K562 (cell line): Measurements from ENCODE around the gene MAML3. TPM values are rescaled to one million over a fixed set of nuclear protein-coding genes. Genes with fewer than 3 reads are reported as not detected.

Experiments used
- ATAC-seq: fragments of 200-7000 bp; cut with Tn5 transposase; 3 replicates; pipeline ENCODE4 v1.9.1; 2020; ENCODE audit warnings: moderate library complexity
- BruUV-seq: library from RNA; stranded (reverse); fragments of 400-500 nt; replicated peaks from 2 replicates; lab custom pipeline; 2021; lab: Mats Ljungman, UMichigan
- CTCF ChIA-PET: fragments of 300-600 bp; formaldehyde crosslinking; extraction: SDS; loops from one replicate; lab custom pipeline; 2021; ENCODE audit warnings: low intra/inter-chr PET ratio; lab: Yijun Ruan, JAX
- POLR2A ChIA-PET: fragments of 300-600, 350-650 bp; sonication (Branson Sonifier 250); formaldehyde crosslinking; extraction: SDS; loops from one replicate; lab custom pipeline; 2021; ENCODE audit warnings: antibody characterized with exemption, inconsistent platforms; lab: Yijun Ruan, JAX
- DNase-seq, 4 experiments: peaks; one replicate each; pipeline versions ENCODE4 v3.0.0 to v3.0.0-alpha.2; 2011 to 2018; ENCODE audit warnings: low spot score in 3 of 4, mixed read lengths in 3 of 4; ENCODE audit errors: extremely low read depth in 1 of 4
- FAIRE-seq: peaks from 2 replicates; lab custom pipeline; 2011; peaks lifted over from hg19 to GRCh38; lab: Jason Lieb, UNC
- H2AFZ ChIP-seq: 2 replicates; pipeline ENCODE4 v1.6.0; 2011; ENCODE audit warnings: low read depth, low read length, control low read depth, inconsistent platforms
- H3K27ac ChIP-seq: fragments of 200-600 bp; 3 replicates; pipeline ENCODE4 v1.8.0; 2011; ENCODE audit warnings: low read depth, mild to moderate bottlenecking, control low read depth, inconsistent platforms, low read length, moderate library complexity, mixed read lengths; ENCODE audit errors: extremely low read depth
- H3K27me3 ChIP-seq, 2 experiments: fragments of 300-600 bp in 1 of 2; 2 replicates in 1 of 2; 3 replicates in 1 of 2; pipeline versions ENCODE4 v1.6.0 to v1.8.0; 2011; ENCODE audit warnings: inconsistent platforms in 2 of 2, low read length in 2 of 2, mild to moderate bottlenecking in 1 of 2, mixed read lengths in 1 of 2, moderate library complexity in 1 of 2; ENCODE audit not compliant: control insufficient read depth in 2 of 2, insufficient read depth in 2 of 2
- H3K36me3 ChIP-seq: fragments of 300-600 bp; 3 replicates; pipeline ENCODE4 v1.8.0; 2011; ENCODE audit warnings: mild to moderate bottlenecking, low read length, inconsistent platforms; ENCODE audit not compliant: control insufficient read depth, insufficient read depth
- H3K4me1 ChIP-seq, 2 experiments: fragments of 200-600 bp in 1 of 2; replicated peaks in 1 of 2; 2 replicates in 1 of 2; 3 replicates in 1 of 2; pipeline versions ENCODE4 v1.5.1 to v1.8.0; 2011; ENCODE audit warnings: inconsistent platforms in 2 of 2, low read length in 2 of 2, mild to moderate bottlenecking in 1 of 2, mixed read lengths in 1 of 2, moderate library complexity in 1 of 2; ENCODE audit not compliant: control insufficient read depth in 2 of 2, insufficient read depth in 2 of 2
- H3K4me2 ChIP-seq: 2 replicates; pipeline ENCODE4 v1.6.1; 2011; ENCODE audit warnings: low read length, control low read depth, inconsistent platforms, mixed read lengths; ENCODE audit not compliant: insufficient read depth
- H3K4me3 ChIP-seq: fragments of 200-600 bp; sonication (generic), shearing (Covaris generic); 2 replicates; pipeline ENCODE4 v1.5.1; 2016; ENCODE audit warnings: control low read depth, inconsistent platforms
- H3K79me2 ChIP-seq: fragments of 200-600 bp; 3 replicates; pipeline ENCODE4 v1.8.0; 2011; ENCODE audit warnings: low read length, inconsistent platforms; ENCODE audit not compliant: control insufficient read depth, insufficient read depth
- H3K9ac ChIP-seq, 2 experiments: 2 replicates each; pipeline versions ENCODE4 v1.6.0 to v1.6.1; 2011; ENCODE audit warnings: low read depth in 2 of 2, low read length in 2 of 2, control low read depth in 1 of 2, inconsistent platforms in 1 of 2, mild to moderate bottlenecking in 1 of 2, mixed read lengths in 1 of 2; ENCODE audit not compliant: insufficient read depth in 1 of 2
- H3K9me1 ChIP-seq: one replicate; pipeline ENCODE4 v1.6.0; 2011; ENCODE audit warnings: inconsistent platforms, mild to moderate bottlenecking, low read length, moderate library complexity; ENCODE audit not compliant: control insufficient read depth, insufficient read depth
- H3K9me3 ChIP-seq: replicated peaks from 2 replicates; pipeline ENCODE4 v1.5.1; 2011; ENCODE audit warnings: low read depth, low read length, inconsistent platforms; ENCODE audit not compliant: control insufficient read depth, insufficient read depth
- H4K20me1 ChIP-seq: replicated peaks from 2 replicates; pipeline ENCODE4 v1.6.1; 2011; ENCODE audit warnings: low read length, inconsistent platforms, mixed read lengths; ENCODE audit not compliant: control insufficient read depth, insufficient read depth
- E2F4 ChIP-seq: sonication (generic); formaldehyde crosslinking; IDR thresholded peaks from 2 replicates; pipeline ENCODE4 v1.8.0; 2022; ENCODE audit warnings: mild to moderate bottlenecking, low read depth, missing genetic modification reagents
- E2F8 ChIP-seq: fragments of 450-650 bp; IDR thresholded peaks from 2 replicates; pipeline ENCODE4 v1.7.1; 2018; ENCODE audit warnings: mild to moderate bottlenecking, low read depth; ENCODE audit not compliant: partially characterized antibody
- ILK ChIP-seq: fragments of 450-650 bp; IDR thresholded peaks from 2 replicates; pipeline ENCODE4 v1.6.1; 2016; ENCODE audit warnings: missing genetic modification characterization, low read depth, mild to moderate bottlenecking, missing compliant biosample characterization, moderate library complexity, borderline replicate concordance
- MCM3 ChIP-seq: fragments of 450-650 bp; IDR thresholded peaks from 2 replicates; pipeline ENCODE4 v1.6.1; 2016
- NCOA4 ChIP-seq: fragments of 450-650 bp; IDR thresholded peaks from 2 replicates; pipeline ENCODE4 v1.6.1; 2018; ENCODE audit warnings: mild to moderate bottlenecking; ENCODE audit not compliant: partially characterized antibody
- PKNOX1 ChIP-seq: fragments of 450-650 bp; IDR thresholded peaks from 2 replicates; pipeline ENCODE4 v1.6.1; 2016
- TSHZ1 ChIP-seq: fragments of 250-450 bp; sonication (Bioruptor Pico); IDR thresholded peaks from 2 replicates; pipeline ENCODE4 v1.4.0; 2020; ENCODE audit warnings: mild to moderate bottlenecking, moderate library complexity
- ZNF280A ChIP-seq: fragments of 450-650 bp; IDR thresholded peaks from 2 replicates; pipeline ENCODE4 v1.6.1; 2018; ENCODE audit warnings: mild to moderate bottlenecking, low read depth; ENCODE audit not compliant: partially characterized antibody
- ZSCAN32 ChIP-seq: fragments of 450-650 bp; formaldehyde crosslinking; IDR thresholded peaks from 2 replicates; pipeline ENCODE4 v1.4.0; 2020; ENCODE audit warnings: mild to moderate bottlenecking, moderate library complexity
- WGBS: fragments of 100-300 bp; shearing (Covaris generic); methylation state at CpG from one replicate; pipeline ENCODE4 v1.1.6; 2016; ENCODE audit warnings: low coverage, mixed read lengths; ENCODE audit not compliant: insufficient coverage; ENCODE audit errors: missing lambda C conversion rate; 5-methylcytosine and 5-hydroxymethylcytosine counted together
- in situ Hi-C: fragments of 300-500 bp; cut with MboI; formaldehyde crosslinking; loops from 4 replicates; pipeline ENCODE4 v1.15.0; 2018; ENCODE audit warnings: inconsistent platforms, mixed read lengths
- intact Hi-C: fragments of 100-400 bp; cut with micrococcal nuclease; formaldehyde crosslinking; loops from 2 replicates; pipeline ENCODE4 v1.14.2; 2022
- polyA plus RNA-seq, 8 experiments: library from polyadenylated mRNA; depleted of rRNA in 4 of 8; stranded (reverse) in 5 of 8; unstranded in 3 of 8; fragments of >200 nt; fragmentation: Nextera tagmentation in 2 of 8; fragmentation: Illumina TruSeq in 1 of 8; extraction: Ambion mirVana in 2 of 8; extraction: Trizol in 1 of 8; gene quantifications; 2 replicates each; pipeline versions ENCODE4 v1.2.1 to v1.2.3, GENCODE V29; 2011 to 2014; ENCODE audit warnings: inconsistent platforms in 1 of 8, missing spikeins in 1 of 8
- total RNA-seq, 7 experiments: library from RNA; depleted of rRNA in 6 of 7; stranded (reverse); fragments of >200 nt in 6 of 7; fragmentation: Illumina TruSeq in 2 of 7; extraction: Trizol in 2 of 7; gene quantifications; 2 replicates each; pipeline versions ENCODE4 v1.2.1 to v1.2.3, GENCODE V29; 2011 to 2021; ENCODE audit warnings: low replicate concordance in 1 of 7

MAML3 gene
- total and polyA plus RNA-seq, 9 of the 15 experiments (the other 6 are each of a cell fraction or from before 2014, with no cell fraction given): 0.01 to 0.55 (median 0.25) TPM

- 0% methylated on average over 7 of the region's 7 CpGs for WGBS
- intact Hi-C loops (no loop called here), in situ Hi-C loops (no loop called here)
- Histone ChIP-seq H3K36me3 (no peaks in the 10 kb centered on the region), H3K27me3 (peaks cover 13 to 17% of the 10 kb centered on the region in 2 experiments), H3K4me3 (no peak overlapping the region), H3K9me1 (no peaks in the 10 kb centered on the region), H3K79me2 (no peaks in the 10 kb centered on the region), H3K9ac (no peak overlapping the region), H3K9me3 (no peaks in the 10 kb centered on the region), H3K27ac (no peak overlapping the region), H3K4me2 (no peak overlapping the region), H3K4me1 (no peaks in the 10 kb centered on the region), H4K20me1 (no peaks in the 10 kb centered on the region), H2AFZ (no peak overlapping the region)
- no peak for ATAC-seq
- ChIA-PET CTCF (no interaction called here), POLR2A (no interaction called here)
- no peak for DNase-seq
- no TSS peak for BruUV-seq
- FAIRE-seq: no peak
- TF ChIP-seq MCM3 (no peak), TSHZ1 (CRISPR knock-in tag) (no peak), ILK (tag) (no peak), E2F8 (no peak), E2F4 (CRISPR knock-in tag) (no peak), PKNOX1 (no peak), NCOA4 (no peak), ZNF280A (no peak), ZSCAN32 (CRISPR knock-in tag) (no peak)
Measured at GRCh38 chr4:140082391-140082755, 71.6 kb downstream of the MAML3 start.
